Measurements from ENCODE around the gene OR11H7.
"Not testable (repeated sequence)": the region's sequence is repeated elsewhere in the genome, so short reads cannot be mapped to it uniquely, and the experiment has no call there.

OR11H7 gene

DNA sequence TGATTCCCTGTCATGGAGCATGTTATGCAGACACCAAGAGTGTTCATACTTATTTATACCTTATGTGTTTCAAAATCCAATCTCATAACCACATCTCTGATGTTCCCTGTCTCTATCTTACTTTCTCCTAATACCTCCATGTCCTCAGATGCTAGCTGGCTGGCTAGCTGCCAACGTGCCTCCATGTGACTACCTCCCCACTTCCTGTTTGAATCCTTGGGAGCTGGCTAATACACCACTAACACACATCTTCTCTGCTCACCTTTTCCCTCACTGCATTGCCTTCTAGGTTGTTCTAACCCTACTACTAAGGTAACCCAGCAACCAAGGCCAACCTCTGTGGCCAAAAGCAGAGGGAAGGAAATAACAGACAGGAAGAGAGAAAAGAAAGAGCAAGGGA is 49.6 kb downstream of the OR11H7 start:
- DNase-seq (ENCODE audit: low read depth, low spot score) = no peak

GRCh38 chr14:20280265-20280664 is 51.5 kb downstream of the OR11H7 start:
- not testable (repeated sequence) for DNase-seq (ENCODE audit: low read depth, low spot score)
